ENCODE results near the gene COL26A1. TPM values are rescaled to one million over a fixed set of nuclear protein-coding genes. Genes with fewer than 3 reads are reported as not detected.

Gene COL26A1
- total RNA-seq, 3 donors from 2014 or later (not counting 1 experiment from before 2014, with no cell fraction given), result 0.16 TPM; not detected in 2

GRCh38 chr7:101543846-101544245 is 181.2 kb downstream of the COL26A1 start:
- Mint-ChIP-seq H3K27ac (no peak overlapping the region), H3K27me3 (ENCODE audit: low read depth in 2 of 2) (peaks cover 5 to 6% of the 10 kb centered on the region in 2 donors)
- no peak for TF ChIP-seq CTCF (IDR thresholded peaks at IDR 0.05)

GRCh38 chr7:101545441-101546190 is 182.9 kb downstream of the COL26A1 start:
- H3K27me3 Mint-ChIP-seq (ENCODE audit: low read depth in 2 of 2), result peaks cover 5 to 6% of the 10 kb centered on the region in 2 donors
- no peaks in the 10 kb centered on the region for H3K36me3 Mint-ChIP-seq
- H3K27me3 ChIP-seq (ENCODE audit: control insufficient read depth, insufficient read depth, low read length), result no peaks in the 10 kb centered on the region
- H3K36me3 ChIP-seq (ENCODE audit: control insufficient read depth, insufficient read depth, low read length), result no peaks in the 10 kb centered on the region
- no peak overlapping the region for H3K27ac Mint-ChIP-seq
- no peak overlapping the region for H3K4me3 Mint-ChIP-seq
- no peaks in the 10 kb centered on the region for H3K4me1 ChIP-seq (ENCODE audit: control insufficient read depth, insufficient read depth, low read length)
- WGBS (ENCODE audit: insufficient coverage), result 82% methylated on average over 10 of the region's 10 CpGs
- H3K4me1 Mint-ChIP-seq, result peaks cover 0 to 6% of the 10 kb centered on the region in 2 donors
- H3K9me3 ChIP-seq (ENCODE audit: control insufficient read depth, insufficient read depth, low read length), result no peaks in the 10 kb centered on the region
- no peak overlapping the region for H3K4me3 ChIP-seq (ENCODE audit: low read length)
- no peaks in the 10 kb centered on the region for H3K9me3 Mint-ChIP-seq
- ATAC-seq, result no peak
- no peak for DNase-seq
- TF ChIP-seq CTCF (IDR thresholded peaks at IDR 0.05), result no peak
- intact Hi-C loops (cut with micrococcal nuclease), result no loop called here
- no peak overlapping the region for H3K27ac ChIP-seq (ENCODE audit: low read length)

More at GRCh38 chr7:101543846-101544245, 181.2 kb downstream of the COL26A1 start:
- Histone ChIP-seq H3K36me3 (ENCODE audit: control insufficient read depth, insufficient read depth, low read length) (no peaks in the 10 kb centered on the region), H3K4me1 (ENCODE audit: control insufficient read depth, insufficient read depth, low read length) (no peaks in the 10 kb centered on the region), H3K4me3 (ENCODE audit: low read length) (no peak overlapping the region), H3K27ac (ENCODE audit: low read length) (no peak overlapping the region), H3K27me3 (ENCODE audit: control insufficient read depth, insufficient read depth, low read length) (no peaks in the 10 kb centered on the region), H3K9me3 (ENCODE audit: control insufficient read depth, insufficient read depth, low read length) (no peaks in the 10 kb centered on the region)
- H3K36me3 Mint-ChIP-seq, result no peaks in the 10 kb centered on the region
- H3K9me3 Mint-ChIP-seq, result no peaks in the 10 kb centered on the region
- intact Hi-C loops (cut with micrococcal nuclease), result loop anchor here (1.0 kb wide), 1 partner anchor 728 kb away; no protein-coding TSS in a partner anchor
- H3K4me3 Mint-ChIP-seq, result no peak overlapping the region
- 91% methylated on average over 10 of the region's 10 CpGs for WGBS (ENCODE audit: insufficient coverage)
- peaks cover 0 to 9% of the 10 kb centered on the region in 2 donors for H3K4me1 Mint-ChIP-seq
- no peak for ATAC-seq
- no peak for DNase-seq

- no peak for DNase-seq
- no peaks in the 10 kb centered on the region for H3K36me3 Mint-ChIP-seq
- peaks cover 0 to 6% of the 10 kb centered on the region in 2 donors for H3K4me1 Mint-ChIP-seq
- H3K9me3 ChIP-seq (ENCODE audit: control insufficient read depth, insufficient read depth, low read length), result no peaks in the 10 kb centered on the region
- no peak overlapping the region for H3K4me3 Mint-ChIP-seq
- 81% methylated on average over 1 of the region's 2 CpGs for WGBS (ENCODE audit: insufficient coverage)
- H3K27me3 Mint-ChIP-seq (ENCODE audit: low read depth in 2 of 2), result peaks cover 5 to 6% of the 10 kb centered on the region in 2 donors
- no peaks in the 10 kb centered on the region for H3K27me3 ChIP-seq (ENCODE audit: control insufficient read depth, insufficient read depth, low read length)
- no peak overlapping the region for H3K4me3 ChIP-seq (ENCODE audit: low read length)
- H3K4me1 ChIP-seq (ENCODE audit: control insufficient read depth, insufficient read depth, low read length), result no peaks in the 10 kb centered on the region
- no peaks in the 10 kb centered on the region for H3K9me3 Mint-ChIP-seq
- no peak overlapping the region for H3K27ac Mint-ChIP-seq
- no peak for TF ChIP-seq CTCF (IDR thresholded peaks at IDR 0.05)
- H3K36me3 ChIP-seq (ENCODE audit: control insufficient read depth, insufficient read depth, low read length), result no peaks in the 10 kb centered on the region
- H3K27ac ChIP-seq (ENCODE audit: low read length), result no peak overlapping the region
- intact Hi-C loops (cut with micrococcal nuclease), result no loop called here
- no peak for ATAC-seq
Measured at GRCh38 chr7:101546308-101546936, 183.7 kb downstream of the COL26A1 start.
